ACC112 (cell line): ENCODE measurements around the gene MT2A.

ENCODE experiments used
- H2AFZ ChIP-seq: fragments of 200-600 bp; sonication (generic); one replicate; pipeline ENCODE4 v1.6.0; 2017; ENCODE audit warnings: antibody characterized with exemption, low read length; ENCODE audit not compliant: unreplicated experiment
- H3K27ac ChIP-seq: fragments of 200-600 bp; sonication (generic); 2 replicates; pipeline ENCODE4 v1.5.1; 2014; ENCODE audit warnings: low read depth, mild to moderate bottlenecking, antibody characterized with exemption, low read length, moderate library complexity
- H3K27me3 ChIP-seq: fragments of 200-600 bp; sonication (generic); 2 replicates; pipeline ENCODE4 v1.6.1; 2014; ENCODE audit warnings: mild to moderate bottlenecking, antibody characterized with exemption, low read length, moderate library complexity, mixed read lengths; ENCODE audit not compliant: insufficient read depth
- H3K36me3 ChIP-seq: fragments of 200-600 bp; sonication (generic); 2 replicates; pipeline ENCODE4 v1.6.1; 2016; ENCODE audit warnings: mild to moderate bottlenecking, antibody characterized with exemption, low read length, moderate library complexity, mixed read lengths; ENCODE audit not compliant: insufficient read depth
- H3K4me1 ChIP-seq: fragments of 200-600 bp; sonication (generic); one replicate; pipeline ENCODE4 v1.6.1; 2016; ENCODE audit warnings: low read length, mixed read lengths; ENCODE audit not compliant: insufficient read depth, unreplicated experiment, control insufficient read depth
- H3K4me3 ChIP-seq: fragments of 200-600 bp; sonication (generic); 2 replicates; pipeline ENCODE4 v1.5.1; 2014; ENCODE audit warnings: mild to moderate bottlenecking, low read depth, low read length
- H3K79me2 ChIP-seq: fragments of 200-600 bp; sonication (generic); one replicate; pipeline ENCODE4 v1.6.0; 2016; ENCODE audit warnings: low read length; ENCODE audit not compliant: control insufficient read depth, unreplicated experiment, insufficient read depth

Gene MT2A

DNA sequence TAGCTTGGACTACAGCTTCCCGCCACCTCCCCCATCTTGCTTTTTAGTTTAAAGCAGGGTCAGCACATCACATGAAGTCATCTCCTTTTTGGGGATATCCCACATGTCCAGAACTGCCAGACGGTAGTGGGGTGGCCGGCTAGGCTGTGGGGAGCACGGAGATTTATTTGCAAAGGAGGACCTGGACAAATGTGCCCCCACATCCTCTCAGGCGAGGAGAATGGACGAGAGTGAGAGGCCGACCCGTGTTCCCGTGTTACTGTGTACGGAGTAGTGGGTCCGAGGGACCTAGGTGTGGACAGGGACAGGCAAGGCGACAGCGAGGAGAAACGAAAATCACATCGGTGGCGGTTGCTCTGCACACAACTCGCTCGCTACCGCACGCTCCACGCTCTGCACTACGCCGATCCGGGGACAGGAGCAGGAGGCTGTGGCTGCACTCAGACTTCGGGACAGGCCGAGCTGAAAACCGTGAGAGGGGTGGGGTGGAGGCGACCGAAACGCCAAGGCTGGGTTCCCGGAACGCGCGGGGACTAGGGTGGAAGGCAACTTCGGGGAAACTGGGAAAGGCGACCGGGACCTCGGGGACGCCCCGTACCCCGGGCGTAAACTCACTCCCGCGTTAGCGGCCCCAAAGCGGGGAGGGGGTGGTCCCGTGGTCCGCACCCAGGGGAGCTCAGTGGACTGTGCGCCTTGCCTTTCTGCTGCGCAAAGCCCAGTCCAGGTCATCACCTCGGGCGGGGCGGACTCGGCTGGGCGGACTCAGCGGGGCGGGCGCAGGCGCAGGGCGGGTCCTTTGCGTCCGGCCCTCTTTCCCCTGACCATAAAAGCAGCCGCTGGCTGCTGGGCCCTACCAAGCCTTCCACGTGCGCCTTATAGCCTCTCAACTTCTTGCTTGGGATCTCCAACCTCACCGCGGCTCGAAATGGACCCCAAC, 29.7 kb downstream of the MT2A start, which contains the start of gene MT1A:
Gene MT1A (plus strand): TSS at position 853 of the 937 bp plus-strand sequence. CDS start 73 bp downstream, at position 926.
- peak within 1 kb of the TSS; percentile 74 for H2AFZ ChIP-seq
- H3K4me3 ChIP-seq, result peak within 1 kb of the TSS; percentile 78
- peaks cover 9% of the 10 kb centered on the region; the same call in 1 of the 2 replicates for H3K27me3 ChIP-seq

GRCh38 chr16:56639045-56639444, 30.7 kb downstream of the MT2A start:
- H3K4me1 ChIP-seq, result peaks cover 23% of the 10 kb centered on the region
- H3K27ac ChIP-seq, result no peak overlapping the region
- peak overlapping the region; percentile 78 for H3K4me3 ChIP-seq
- no peaks in the 10 kb centered on the region for H3K36me3 ChIP-seq
- H3K27me3 ChIP-seq, result peaks cover 9% of the 10 kb centered on the region; the same call in 1 of the 2 replicates
- H3K79me2 ChIP-seq, result no peaks in the 10 kb centered on the region
- H2AFZ ChIP-seq, result peak overlapping the region; percentile 15

More for the DNA sequence above, 29.7 kb downstream of the MT2A start, which contains the start of gene MT1A:
- Histone ChIP-seq H3K27ac (no peak within 1 kb of the TSS), H3K36me3 (no peaks in the 10 kb centered on the region), H3K79me2 (no peaks in the 10 kb centered on the region), H3K4me1 (peaks cover 13% of the 10 kb centered on the region)

DNA sequence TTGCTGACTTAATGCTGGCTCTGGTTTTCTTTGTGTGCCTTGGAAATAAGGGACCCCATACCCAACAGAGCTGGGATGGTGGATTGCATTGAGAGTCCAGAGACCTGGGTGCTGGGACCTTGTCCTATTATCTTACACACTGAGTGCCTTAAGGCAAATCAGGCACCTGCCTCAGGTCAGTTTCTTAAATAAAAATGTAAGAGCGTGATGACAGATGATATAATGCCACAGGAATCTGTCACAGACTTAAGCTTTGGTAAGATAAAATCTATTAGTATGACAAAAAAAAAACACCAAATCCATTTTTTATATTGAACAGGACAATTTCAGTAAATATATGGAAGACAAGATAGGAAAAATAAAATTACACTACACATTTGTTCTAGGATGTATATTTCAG, 31.7 kb downstream of the MT2A start:
- Histone ChIP-seq H2AFZ (no peak overlapping the region), H3K36me3 (no peaks in the 10 kb centered on the region), H3K4me1 (peaks cover 23% of the 10 kb centered on the region), H3K27me3 (peaks cover 9% of the 10 kb centered on the region; the same call in 1 of the 2 replicates), H3K27ac (no peak overlapping the region), H3K79me2 (no peaks in the 10 kb centered on the region), H3K4me3 (no peak overlapping the region)

DNA sequence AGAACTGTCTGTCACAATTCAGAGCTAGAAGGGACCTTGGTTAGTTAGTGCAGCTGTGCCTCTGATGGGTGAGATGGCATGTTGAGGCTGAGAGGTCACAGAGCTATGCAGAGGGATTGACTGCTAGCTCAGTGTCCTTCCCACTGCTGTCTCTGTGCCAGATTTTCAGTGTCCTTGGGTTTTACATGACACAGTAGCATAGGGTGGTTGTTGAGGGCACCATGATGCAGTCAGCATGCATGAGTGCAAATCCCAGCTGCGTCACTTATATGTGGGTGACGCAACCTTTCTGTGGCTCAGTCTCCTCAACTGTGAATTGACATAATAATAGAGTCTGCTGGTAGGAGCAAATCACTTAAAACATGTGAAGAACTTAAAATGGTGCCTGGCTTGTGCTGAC, 32.8 kb downstream of the MT2A start:
- Histone ChIP-seq H3K27me3 (peaks cover 14% of the 10 kb centered on the region; the same call in 1 of the 2 replicates), H3K27ac (no peak overlapping the region), H3K4me1 (peaks cover 23% of the 10 kb centered on the region), H3K79me2 (no peaks in the 10 kb centered on the region), H3K36me3 (no peaks in the 10 kb centered on the region), H3K4me3 (no peak overlapping the region), H2AFZ (no peak overlapping the region)

DNA sequence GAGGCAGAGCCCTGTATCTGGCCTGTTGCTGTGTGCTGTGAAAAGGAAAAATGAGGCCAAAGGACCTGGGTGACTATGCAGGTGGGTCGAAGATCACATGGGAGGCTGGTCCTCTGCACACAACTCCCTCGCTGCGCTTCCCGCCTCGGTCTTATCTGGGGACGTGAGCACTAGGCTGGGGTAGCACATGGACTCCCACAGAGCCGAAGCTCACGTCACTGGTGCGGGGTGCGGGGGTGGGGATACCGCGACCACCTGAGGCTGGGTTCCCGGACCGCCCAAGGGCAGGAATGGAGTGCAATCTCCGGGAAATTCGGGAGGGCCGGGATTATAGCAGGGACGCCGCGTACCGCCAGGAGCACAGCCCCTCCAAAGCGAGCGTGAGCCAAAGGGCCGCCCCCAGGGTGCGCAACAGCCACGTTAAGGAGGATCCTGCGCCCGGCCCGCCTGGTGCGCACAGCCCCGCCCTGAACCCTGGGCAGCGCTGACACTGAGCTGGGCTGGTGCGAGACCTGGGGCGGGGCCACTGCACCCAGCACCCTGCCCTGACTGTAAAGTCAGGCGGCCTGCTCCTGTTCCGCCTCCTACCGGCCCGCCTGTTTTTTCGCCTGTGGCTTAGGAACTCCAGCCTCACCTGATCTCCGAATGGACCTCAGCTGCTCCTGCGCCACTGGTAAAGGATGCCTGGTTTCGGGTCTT, 34.8 kb downstream of the MT2A start:
- Histone ChIP-seq H3K4me1 (peaks cover 23% of the 10 kb centered on the region), H2AFZ (peak overlapping the region; percentile 48), H3K4me3 (peak overlapping the region; percentile 69), H3K36me3 (no peaks in the 10 kb centered on the region), H3K27ac (no peak overlapping the region), H3K79me2 (no peaks in the 10 kb centered on the region), H3K27me3 (peaks cover 23% of the 10 kb centered on the region)

- no peak overlapping the region for H3K27ac ChIP-seq
- H3K4me3 ChIP-seq, result peak overlapping the region; percentile 69
- peaks cover 26% of the 10 kb centered on the region for H3K27me3 ChIP-seq
- H2AFZ ChIP-seq, result no peak overlapping the region
- H3K4me1 ChIP-seq, result peaks cover 20% of the 10 kb centered on the region
- H3K36me3 ChIP-seq, result no peaks in the 10 kb centered on the region
- no peaks in the 10 kb centered on the region for H3K79me2 ChIP-seq
These were observed 35.4 kb downstream of the MT2A start for GRCh38 chr16:56643833-56644232.

- no peak overlapping the region for H3K27ac ChIP-seq
- H3K4me3 ChIP-seq, result no peak overlapping the region
- H3K4me1 ChIP-seq, result peaks cover 15% of the 10 kb centered on the region
- H3K79me2 ChIP-seq, result no peaks in the 10 kb centered on the region
- peaks cover 29% of the 10 kb centered on the region for H3K27me3 ChIP-seq
- no peaks in the 10 kb centered on the region for H3K36me3 ChIP-seq
- no peak overlapping the region for H2AFZ ChIP-seq
These were observed 36.9 kb downstream of the MT2A start for GRCh38 chr16:56645311-56645710.

- no peaks in the 10 kb centered on the region for H3K36me3 ChIP-seq
- no peak overlapping the region for H3K4me3 ChIP-seq
- H2AFZ ChIP-seq, result no peak overlapping the region
- H3K27ac ChIP-seq, result no peak overlapping the region
- peaks cover 29% of the 10 kb centered on the region for H3K27me3 ChIP-seq
- peaks cover 15% of the 10 kb centered on the region for H3K4me1 ChIP-seq
- no peaks in the 10 kb centered on the region for H3K79me2 ChIP-seq
These were observed 37.5 kb downstream of the MT2A start for GRCh38 chr16:56645838-56646237.

- peaks cover 29% of the 10 kb centered on the region for H3K27me3 ChIP-seq
- no peak overlapping the region for H3K4me3 ChIP-seq
- H2AFZ ChIP-seq, result no peak overlapping the region
- H3K4me1 ChIP-seq, result peaks cover 12% of the 10 kb centered on the region
- no peaks in the 10 kb centered on the region for H3K36me3 ChIP-seq
- H3K27ac ChIP-seq, result no peak overlapping the region
- no peaks in the 10 kb centered on the region for H3K79me2 ChIP-seq
These were observed 39.5 kb downstream of the MT2A start for GRCh38 chr16:56647641-56648431.

- Histone ChIP-seq H3K4me1 (no peaks in the 10 kb centered on the region), H3K27me3 (peaks cover 29% of the 10 kb centered on the region), H3K4me3 (no peak overlapping the region), H3K27ac (no peak overlapping the region), H3K79me2 (no peaks in the 10 kb centered on the region), H3K36me3 (no peaks in the 10 kb centered on the region), H2AFZ (no peak overlapping the region)
These were observed 40.9 kb downstream of the MT2A start for GRCh38 chr16:56649271-56649670.
